ENCODE data around the gene DACT3.
"Not testable (repeated sequence)": the region's sequence is repeated elsewhere in the genome, so short reads cannot be mapped to it uniquely, and the experiment has no call there.

DACT3 gene

DNA sequence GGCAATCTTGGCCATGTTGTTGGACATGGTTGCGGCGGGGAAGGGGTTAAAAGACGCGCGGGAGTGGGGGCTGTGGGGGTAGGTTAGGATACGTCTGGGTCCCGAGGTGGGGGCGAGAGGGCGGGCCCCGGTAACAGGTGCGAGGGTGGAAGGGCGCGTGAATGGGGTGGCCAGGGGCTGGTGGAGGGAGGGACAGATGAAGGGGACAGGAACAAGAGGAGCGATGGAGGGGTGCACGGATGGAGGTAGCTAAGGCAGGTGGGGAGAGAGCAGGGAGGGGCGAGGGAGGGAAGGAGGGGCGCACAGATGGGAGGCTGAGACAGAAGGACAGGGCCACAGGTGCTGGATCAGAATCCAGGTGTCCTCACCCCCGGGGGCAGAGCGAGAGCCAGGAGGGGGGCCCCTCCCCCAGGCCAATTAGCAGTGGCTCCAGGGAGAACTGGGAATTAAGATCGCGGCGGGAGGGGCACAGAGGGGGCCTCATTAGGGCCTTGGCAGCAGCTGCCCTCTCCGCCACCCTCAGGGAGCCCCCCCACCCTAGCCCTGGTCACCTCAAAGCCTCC lies 26.2 kb downstream of the DACT3 start:
- DNase-seq (ENCODE audit: low read depth in 1 of 2, low spot score in 1 of 2), result no peak

DNA sequence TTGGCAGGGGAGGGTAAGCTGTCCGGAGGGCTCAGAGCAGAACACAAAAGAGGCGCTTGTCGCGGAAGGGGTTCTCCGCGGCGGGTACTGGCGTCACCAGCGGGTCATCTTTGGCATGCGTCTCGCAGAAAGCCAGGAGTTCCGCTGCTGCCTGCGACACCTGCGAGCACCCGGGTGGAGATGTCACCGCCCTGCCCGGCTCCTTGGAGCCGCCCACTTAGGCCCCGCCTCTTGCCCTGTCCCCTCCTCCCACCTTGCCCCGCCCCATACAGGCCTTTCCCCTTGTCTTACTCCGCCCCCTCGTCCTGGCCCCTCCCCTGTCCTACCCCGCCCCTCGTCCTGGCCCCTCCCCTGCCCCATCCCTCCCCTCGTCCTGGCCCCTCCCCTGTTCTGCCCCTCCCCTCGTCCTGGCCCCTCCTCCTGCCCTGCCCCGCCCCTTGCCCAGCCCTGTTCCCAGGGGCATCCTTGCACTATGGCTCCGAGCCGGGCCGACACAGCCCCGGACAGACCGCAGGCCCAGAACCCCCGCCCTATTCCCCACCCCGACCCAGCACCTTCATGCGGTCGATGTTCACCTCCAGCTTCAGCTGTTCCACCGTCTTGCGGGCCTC lies 26.8 kb downstream of the DACT3 start:
- DNase-seq (ENCODE audit: low read depth in 1 of 2, low spot score in 1 of 2), result peak; percentile 90 to 91

DNA sequence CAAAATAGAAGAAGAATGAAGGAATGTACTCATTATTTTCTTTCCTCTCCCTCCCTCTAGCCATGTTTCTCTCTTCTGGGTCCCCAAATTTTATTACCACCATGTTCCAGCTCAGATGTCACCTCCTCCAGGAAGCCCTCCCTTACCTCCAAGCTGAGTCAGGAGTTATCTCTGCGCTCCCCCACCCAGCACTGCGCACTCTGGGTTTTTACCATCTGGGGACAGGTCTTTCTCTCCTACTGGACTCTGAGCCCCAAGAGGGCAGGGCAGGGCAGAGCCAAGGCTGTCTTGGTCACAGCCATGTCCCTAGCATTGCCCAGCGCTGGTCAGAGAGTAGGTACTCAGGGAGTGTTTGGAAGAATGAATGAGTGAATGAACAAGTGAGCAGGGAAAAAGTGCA lies 27.9 kb downstream of the DACT3 start:
- no peak for DNase-seq (ENCODE audit: low read depth in 1 of 2, low spot score in 1 of 2)

GRCh38 chr19:46631481-46631880 lies 29.5 kb downstream of the DACT3 start:
- no peak for DNase-seq (ENCODE audit: low read depth in 1 of 2, low spot score in 1 of 2)

- no peak for DNase-seq (ENCODE audit: low read depth in 1 of 2, low spot score in 1 of 2)
These were observed 30.3 kb downstream of the DACT3 start for GRCh38 chr19:46630586-46631205.

DNA sequence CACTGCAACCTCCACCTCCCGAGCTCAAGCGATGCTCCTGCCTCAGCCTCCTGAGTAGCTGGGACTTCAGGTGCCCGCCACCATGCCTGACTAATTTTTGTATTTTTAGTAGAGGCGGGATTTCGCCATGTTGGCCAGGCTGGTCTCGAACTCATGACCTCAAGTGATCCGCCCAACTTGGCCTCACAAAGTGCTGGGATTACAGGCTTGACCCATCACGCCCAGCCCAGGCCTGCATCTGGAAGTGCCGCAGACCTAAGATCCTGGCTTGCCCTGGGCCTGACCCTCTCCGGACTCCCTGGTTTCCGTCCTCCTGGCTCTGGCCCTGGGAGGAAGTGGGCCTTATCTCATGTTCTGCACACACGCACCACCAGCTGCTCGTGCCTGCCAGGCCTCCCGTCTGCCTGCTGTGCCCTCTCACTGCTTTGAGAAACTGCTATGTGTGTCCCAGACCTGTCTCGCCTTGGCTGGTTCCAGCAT lies 31.4 kb downstream of the DACT3 start:
- DNase-seq (ENCODE audit: low read depth in 1 of 2, low spot score in 1 of 2), result no peak

- DNase-seq (ENCODE audit: low read depth in 1 of 2, low spot score in 1 of 2), result not testable (repeated sequence)
These were observed 32.0 kb downstream of the DACT3 start for GRCh38 chr19:46628970-46629369.

DNA sequence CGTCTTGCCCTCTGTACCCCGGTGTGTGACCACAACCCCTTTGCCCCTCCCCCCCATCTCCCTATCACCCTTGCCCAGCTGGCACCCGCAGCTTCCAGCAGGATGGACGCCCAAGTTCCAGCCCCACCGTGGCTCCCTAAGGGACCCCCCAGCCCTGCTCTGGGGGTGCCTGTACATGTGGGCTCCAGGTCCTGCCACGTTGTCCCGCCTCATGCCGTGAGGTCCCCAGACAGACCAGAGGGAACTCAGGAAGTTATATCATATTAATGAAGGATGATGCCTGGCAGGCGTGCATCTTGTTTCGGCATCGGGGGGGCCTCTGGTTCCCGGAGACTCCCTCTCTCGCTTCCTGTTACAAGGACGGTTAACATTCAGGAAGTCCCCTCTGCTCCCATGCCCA lies 34.5 kb downstream of the DACT3 start:
- DNase-seq (ENCODE audit: low read depth in 1 of 2, low spot score in 1 of 2), result no peak

- no peak for DNase-seq (ENCODE audit: low read depth in 1 of 2, low spot score in 1 of 2)
These were observed 35.3 kb downstream of the DACT3 start for GRCh38 chr19:46625731-46626130.

DNA sequence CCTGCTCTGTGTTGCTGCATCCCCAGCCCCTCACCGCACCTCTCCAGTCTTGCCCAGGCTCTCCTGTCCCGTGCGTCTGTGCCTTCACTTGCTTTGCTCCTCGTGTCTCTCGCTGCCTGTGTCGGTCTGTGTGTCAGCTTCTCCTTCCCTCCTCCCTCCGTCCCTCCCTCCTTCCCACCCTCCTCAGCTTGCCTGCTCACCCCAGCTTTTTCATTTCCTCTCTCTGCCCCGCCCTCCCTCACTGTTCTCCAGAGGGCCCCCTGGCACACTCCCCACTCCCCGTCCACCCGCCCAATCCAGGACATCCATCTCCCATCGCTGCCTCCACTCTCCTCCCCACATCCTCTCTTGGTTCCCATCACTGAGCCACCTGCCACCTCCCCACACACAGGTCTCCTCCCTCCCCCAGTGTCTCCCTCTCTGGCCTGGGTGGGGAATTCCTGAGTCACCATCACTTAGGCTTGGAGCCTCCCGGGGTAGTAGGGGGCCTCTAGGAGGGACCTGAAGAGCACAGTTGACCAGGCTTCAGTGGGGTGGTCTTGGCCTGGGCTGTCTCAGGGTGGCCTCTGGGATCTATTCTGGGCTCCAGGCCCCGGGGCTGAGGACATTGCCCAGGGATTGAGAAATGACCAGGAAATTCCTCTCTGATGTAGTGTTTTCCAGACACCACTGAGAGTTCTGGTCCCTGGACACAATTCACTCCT lies 35.9 kb downstream of the DACT3 start, which contains the start of gene PTGIR:
Gene PTGIR, minus strand, starts transcription at position 132 of the 704 bp plus-strand sequence. CDS start 864 bp downstream, outside the sequence.
- DNase-seq (ENCODE audit: low read depth in 1 of 2, low spot score in 1 of 2), result no peak

GRCh38 chr19:46623915-46624502 lies 37.0 kb downstream of the DACT3 start:
- no peak for DNase-seq (ENCODE audit: low read depth in 1 of 2, low spot score in 1 of 2)

- DNase-seq (ENCODE audit: low read depth in 1 of 2, low spot score in 1 of 2), result no peak
These were observed 38.9 kb downstream of the DACT3 start for GRCh38 chr19:46622118-46622446.

GRCh38 chr19:46621191-46622117 lies 39.5 kb downstream of the DACT3 start:
- DNase-seq (ENCODE audit: low read depth in 1 of 2, low spot score in 1 of 2), result no peak

GRCh38 chr19:46620716-46621115 lies 40.3 kb downstream of the DACT3 start:
- no peak for DNase-seq (ENCODE audit: low read depth in 1 of 2, low spot score in 1 of 2)

GRCh38 chr19:46620267-46620666 lies 40.7 kb downstream of the DACT3 start:
- no peak for DNase-seq (ENCODE audit: low read depth in 1 of 2, low spot score in 1 of 2)

- no peak for DNase-seq (ENCODE audit: low read depth in 1 of 2, low spot score in 1 of 2)
These were observed 42.2 kb downstream of the DACT3 start for GRCh38 chr19:46618670-46619231.

DNA sequence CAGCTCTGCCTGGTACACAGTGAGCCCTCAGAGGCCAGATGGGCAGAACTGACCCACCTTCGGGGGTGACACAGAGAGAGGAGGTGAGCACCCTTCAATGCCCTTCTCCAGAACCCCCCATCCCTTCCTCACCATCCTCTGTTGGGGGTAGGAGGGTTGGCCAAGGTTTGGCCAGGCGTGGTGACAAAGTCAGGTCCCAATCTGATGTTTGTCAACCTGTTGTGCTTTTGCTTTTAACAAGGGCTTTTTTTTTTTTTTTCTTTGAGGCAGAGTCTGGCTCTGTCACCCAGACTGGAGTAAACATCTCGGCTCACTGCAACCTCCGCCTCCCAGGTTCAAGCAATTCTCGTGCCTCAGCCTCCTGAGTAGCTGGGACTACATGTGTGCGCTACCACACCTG lies 43.4 kb downstream of the DACT3 start:
- no peak for DNase-seq (ENCODE audit: low read depth in 1 of 2, low spot score in 1 of 2)

DNA sequence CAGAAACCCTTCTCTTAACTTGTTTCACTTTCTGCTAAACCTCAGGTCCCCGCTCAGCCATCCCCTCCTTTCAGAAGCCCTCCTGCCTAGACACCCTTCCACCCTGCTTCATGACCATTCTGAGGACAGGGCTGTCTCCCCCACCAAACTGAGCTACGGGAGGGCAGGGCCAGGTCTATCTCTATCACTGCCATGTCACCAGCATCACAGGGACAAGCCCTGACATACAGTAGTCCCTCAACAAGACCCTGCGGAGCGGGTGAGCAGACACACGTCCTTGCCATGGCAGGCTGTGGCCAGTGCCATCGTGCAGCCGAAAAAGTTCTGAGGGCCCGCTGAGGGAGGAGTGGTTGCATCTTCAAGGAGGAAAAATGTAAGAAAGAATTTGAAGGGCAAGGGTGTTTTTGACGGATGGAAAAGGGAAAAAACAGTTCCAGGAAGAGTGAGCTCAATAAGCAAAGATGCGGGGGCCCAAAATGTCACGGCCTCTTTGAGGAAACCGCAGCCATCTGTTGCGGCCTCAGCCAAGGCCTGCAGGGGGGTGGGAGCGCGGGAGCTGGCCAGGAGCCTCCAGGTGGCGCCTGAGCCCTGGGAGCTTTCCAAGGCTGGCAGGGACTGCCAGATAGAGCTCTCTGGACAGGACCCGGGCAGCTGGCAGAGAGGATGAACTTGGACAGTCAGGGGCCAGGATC lies 44.2 kb downstream of the DACT3 start:
- DNase-seq (ENCODE audit: low read depth in 1 of 2, low spot score in 1 of 2), result no peak

DNA sequence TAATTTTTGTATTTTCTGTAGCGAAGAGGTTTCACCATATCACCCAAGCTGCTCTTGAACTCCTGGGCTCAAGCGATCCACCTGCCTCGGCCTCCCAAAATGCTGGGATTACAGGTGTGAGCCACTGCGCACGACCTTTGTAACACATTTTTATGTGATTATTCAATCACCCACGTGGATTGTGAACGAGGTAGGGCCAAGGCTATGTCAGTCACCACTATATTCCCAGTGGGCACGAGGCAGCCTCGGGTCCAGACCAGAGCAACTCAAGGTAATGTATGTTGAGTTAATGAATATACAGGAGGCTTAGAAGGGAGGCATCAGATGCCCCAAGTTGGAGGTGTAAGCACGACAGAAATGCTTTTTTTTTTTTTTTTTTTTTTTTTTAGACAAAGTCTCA lies 45.0 kb downstream of the DACT3 start:
- no peak for DNase-seq (ENCODE audit: low read depth in 1 of 2, low spot score in 1 of 2)
